Calu3 (cell line): Measurements from ENCODE around the gene LAMA5. TPM values are rescaled to one million over a fixed set of nuclear protein-coding genes. Genes with fewer than 3 reads are reported as not detected.

Experiments
- BruUV-seq: library from RNA; stranded (reverse); fragments of 400-500 nt; replicated peaks from 2 replicates; lab custom pipeline; 2021; lab: Mats Ljungman, UMichigan
- CTCF ChIA-PET: fragments of 300-600 bp; sonication (Branson Sonifier 250); formaldehyde crosslinking; loops from one replicate; lab custom pipeline; 2022; ENCODE audit warnings: antibody characterized with exemption; lab: Charles Lee
- DNase-seq: peaks from one replicate; pipeline ENCODE4 v3.0.0; 2022
- H3K27ac Mint-ChIP-seq: one replicate; pipeline ENCODE4 v1.8.0; 2022; ENCODE audit warnings: mixed read lengths; ENCODE audit not compliant: unreplicated experiment
- H3K27me3 Mint-ChIP-seq: one replicate; pipeline ENCODE4 v1.8.0; 2022; ENCODE audit warnings: mixed read lengths; ENCODE audit not compliant: unreplicated experiment
- H3K36me3 Mint-ChIP-seq: one replicate; pipeline ENCODE4 v1.8.0; 2022; ENCODE audit warnings: mild to moderate bottlenecking, moderate library complexity, mixed read lengths; ENCODE audit not compliant: insufficient read depth, unreplicated experiment
- H3K4me1 Mint-ChIP-seq: one replicate; pipeline ENCODE4 v1.8.0; 2022; ENCODE audit warnings: mild to moderate bottlenecking, low read depth, mixed read lengths; ENCODE audit not compliant: unreplicated experiment
- H3K4me3 Mint-ChIP-seq: one replicate; pipeline ENCODE4 v1.8.0; 2022; ENCODE audit warnings: mild to moderate bottlenecking, low read depth, moderate library complexity, mixed read lengths; ENCODE audit not compliant: unreplicated experiment
- H3K9me3 Mint-ChIP-seq: one replicate; pipeline ENCODE4 v1.8.0; 2022; ENCODE audit warnings: low read depth, mixed read lengths; ENCODE audit not compliant: unreplicated experiment
- intact Hi-C: fragments of 100-400 bp; cut with micrococcal nuclease; formaldehyde crosslinking; loops from one replicate; pipeline ENCODE4 v1.10.0; 2022; ENCODE audit not compliant: unreplicated experiment
- total RNA-seq: library from RNA; stranded (reverse); gene quantifications from 2 replicates; pipeline ENCODE4 v1.2.3, GENCODE V29; 2022
- TF ChIP-seq, protein P1 (sequence below): fragments of 200-600 bp; IDR thresholded peaks from one replicate; pipeline ENCODE4 v1.8.0; 2022; ENCODE audit warnings: antibody characterized with exemption; ENCODE audit not compliant: unreplicated experiment

Gene LAMA5
- total RNA-seq, 1 experiment from 2014 or later, result 763 TPM

DNA sequence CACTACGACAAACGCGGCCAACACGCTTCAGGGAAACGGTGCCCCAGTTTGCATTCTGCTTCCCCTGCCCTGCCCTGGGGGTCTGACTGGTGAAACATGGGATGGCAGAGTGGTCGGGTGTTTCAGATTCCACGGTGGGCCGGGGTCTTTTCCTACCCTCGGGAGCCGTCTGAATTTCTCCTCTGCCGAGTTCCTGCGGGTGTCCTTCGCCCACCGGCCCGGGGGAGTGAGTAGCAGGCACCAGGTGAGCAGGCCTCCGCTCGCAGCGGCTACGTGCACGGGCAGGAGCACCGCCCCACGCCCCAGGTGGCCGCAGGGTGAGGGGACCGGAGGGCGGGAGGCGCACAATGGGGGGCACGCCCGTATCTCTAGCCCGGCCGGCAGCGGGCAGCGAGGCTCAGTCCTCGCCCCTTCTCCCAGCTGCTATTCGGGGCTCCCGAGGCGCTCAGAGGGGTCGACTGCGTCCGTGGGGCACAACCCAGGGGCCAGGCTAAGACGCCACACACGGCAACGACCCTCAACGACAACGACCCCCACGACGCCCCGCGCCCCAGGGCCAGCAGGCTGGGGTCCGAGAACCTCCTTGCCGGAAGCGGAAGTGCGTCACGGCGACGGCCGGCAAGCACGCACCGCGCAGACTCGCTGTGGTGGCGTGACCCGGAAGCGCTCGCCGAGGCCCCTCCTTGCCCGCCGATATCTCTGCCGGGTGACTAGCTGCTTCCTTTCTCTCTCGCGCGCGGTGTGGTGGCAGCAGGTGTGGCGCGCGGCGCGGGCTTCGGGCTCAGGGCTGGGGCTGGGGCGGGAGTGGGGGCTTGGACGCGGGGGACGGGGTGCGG lies 19.5 kb upstream of the LAMA5 start, which contains the start of gene RPS21:
TSS of gene RPS21 (plus strand) at position 721 of the 836 bp plus-strand sequence. CDS start 236 bp downstream, outside the sequence.
- H3K27ac Mint-ChIP-seq, result peak within 1 kb of the TSS; percentile 92
- BruUV-seq, result TSS peak; percentile 76
- DNase-seq, result peak; percentile 98
- TF ChIP-seq, protein P1, sequence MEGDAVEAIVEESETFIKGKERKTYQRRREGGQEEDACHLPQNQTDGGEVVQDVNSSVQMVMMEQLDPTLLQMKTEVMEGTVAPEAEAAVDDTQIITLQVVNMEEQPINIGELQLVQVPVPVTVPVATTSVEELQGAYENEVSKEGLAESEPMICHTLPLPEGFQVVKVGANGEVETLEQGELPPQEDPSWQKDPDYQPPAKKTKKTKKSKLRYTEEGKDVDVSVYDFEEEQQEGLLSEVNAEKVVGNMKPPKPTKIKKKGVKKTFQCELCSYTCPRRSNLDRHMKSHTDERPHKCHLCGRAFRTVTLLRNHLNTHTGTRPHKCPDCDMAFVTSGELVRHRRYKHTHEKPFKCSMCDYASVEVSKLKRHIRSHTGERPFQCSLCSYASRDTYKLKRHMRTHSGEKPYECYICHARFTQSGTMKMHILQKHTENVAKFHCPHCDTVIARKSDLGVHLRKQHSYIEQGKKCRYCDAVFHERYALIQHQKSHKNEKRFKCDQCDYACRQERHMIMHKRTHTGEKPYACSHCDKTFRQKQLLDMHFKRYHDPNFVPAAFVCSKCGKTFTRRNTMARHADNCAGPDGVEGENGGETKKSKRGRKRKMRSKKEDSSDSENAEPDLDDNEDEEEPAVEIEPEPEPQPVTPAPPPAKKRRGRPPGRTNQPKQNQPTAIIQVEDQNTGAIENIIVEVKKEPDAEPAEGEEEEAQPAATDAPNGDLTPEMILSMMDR, result no peak
- peaks cover 63% of the 10 kb centered on the region for H3K4me1 Mint-ChIP-seq
- intact Hi-C loops, result loop anchor here (5.0 kb wide), 1 partner anchor 231 kb away; no protein-coding TSS in a partner anchor
- no peaks in the 10 kb centered on the region for H3K27me3 Mint-ChIP-seq
- CTCF ChIA-PET, result interaction anchor here (0.6 to 2.1 kb wide), 20 partner anchors 10 to 622 kb away, joined by 3 to 11 read pairs (median 4); partner anchors contain the start of gene ADRM1
- peak within 1 kb of the TSS; percentile 96 for H3K4me3 Mint-ChIP-seq
- H3K9me3 Mint-ChIP-seq, result peaks cover 5% of the 10 kb centered on the region
- peaks cover 95% of the 10 kb centered on the region for H3K36me3 Mint-ChIP-seq

DNA sequence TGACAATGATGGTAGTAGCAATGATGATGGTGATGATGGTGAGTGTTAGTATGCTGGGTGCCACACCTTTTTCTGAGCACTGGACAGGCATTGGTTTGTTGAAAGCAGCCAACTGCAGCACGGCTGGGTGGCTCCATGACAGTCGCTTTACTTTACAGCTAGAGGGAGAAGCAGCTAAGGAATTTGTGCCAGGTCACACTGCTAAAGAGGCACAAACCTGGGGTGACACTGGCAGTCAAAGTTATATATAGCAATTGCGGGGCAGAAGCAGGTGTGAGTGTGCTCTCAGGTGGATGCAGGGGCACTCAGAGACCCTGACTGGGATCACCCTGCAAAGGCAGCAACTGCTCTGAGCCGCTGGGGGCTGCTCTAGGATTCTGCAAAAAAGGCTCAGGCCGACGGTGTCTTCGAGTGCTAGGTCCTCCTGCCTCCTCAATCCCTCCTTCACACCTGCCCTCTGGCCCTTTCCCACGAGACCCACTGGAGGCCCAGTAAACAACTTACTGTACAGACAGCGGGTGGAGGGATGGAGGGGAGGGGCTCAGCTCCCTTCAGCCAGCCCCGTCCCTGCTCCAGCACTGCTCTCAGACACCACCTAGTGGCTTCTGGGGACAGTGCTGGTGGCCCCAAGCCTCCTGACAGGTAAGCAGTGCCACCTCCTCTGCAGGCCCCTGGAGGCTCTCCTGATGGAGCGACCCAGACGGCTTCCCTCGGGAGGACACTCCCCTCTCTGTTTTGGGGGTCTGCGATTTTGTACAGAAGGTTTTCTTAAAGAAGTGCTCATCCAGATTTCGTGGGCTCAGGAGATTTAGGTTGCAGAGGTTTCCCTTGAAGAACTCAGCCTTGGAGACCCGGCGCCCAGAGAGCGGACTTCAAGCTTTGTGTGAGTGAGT lies 15.4 kb upstream of the LAMA5 start:
- BruUV-seq, result no TSS peak
- CTCF ChIA-PET, result interaction anchor here (0.6 to 1.9 kb wide), 21 partner anchors 8 to 198 kb away, joined by 3 to 44 read pairs (median 5); partner anchors contain the start of genes ADRM1 and RBBP8NL
- intact Hi-C loops, result loop anchor here (1.0 kb wide), 1 partner anchor 80 kb away; the partner anchor contains the start of gene ADRM1
- Mint-ChIP-seq H3K27ac (peak overlapping the region; percentile 41), H3K27me3 (no peaks in the 10 kb centered on the region), H3K4me3 (peak overlapping the region; percentile 0), H3K36me3 (peaks cover 73% of the 10 kb centered on the region), H3K4me1 (peaks cover 42% of the 10 kb centered on the region), H3K9me3 (peaks cover 5% of the 10 kb centered on the region)
- TF ChIP-seq, protein P1, result peak; percentile 98
- DNase-seq, result peak; percentile 98

DNA sequence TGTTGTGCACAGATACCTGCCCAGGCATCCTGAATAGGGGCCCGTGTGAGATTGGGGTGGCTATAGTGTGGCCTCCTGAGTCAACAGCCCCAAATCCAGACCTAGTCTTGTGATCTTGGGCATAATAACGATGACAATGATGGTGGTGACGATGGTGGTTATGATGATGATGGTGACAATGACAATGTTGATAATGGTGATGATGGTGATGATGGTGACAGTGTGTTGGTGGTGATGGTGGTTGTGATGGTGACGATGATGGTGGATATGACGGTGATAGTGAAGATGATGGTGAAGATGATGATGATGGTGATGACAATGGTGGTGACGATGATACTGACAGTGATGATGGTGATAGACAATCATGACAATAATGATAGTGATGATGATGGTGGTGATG lies 14.7 kb upstream of the LAMA5 start:
- no peaks in the 10 kb centered on the region for H3K27me3 Mint-ChIP-seq
- CTCF ChIA-PET, result interaction anchor here (0.5 to 1.9 kb wide), 12 partner anchors 12 to 275 kb away, joined by 3 to 44 read pairs (median 12); partner anchors contain the start of genes ADRM1 and RBBP8NL

More for the DNA sequence above, 14.7 kb upstream of the LAMA5 start:
- peaks cover 5% of the 10 kb centered on the region for H3K9me3 Mint-ChIP-seq
- H3K36me3 Mint-ChIP-seq, result peaks cover 72% of the 10 kb centered on the region
- TF ChIP-seq, protein P1, result no peak
- H3K27ac Mint-ChIP-seq, result peak overlapping the region; percentile 41
- DNase-seq, result no peak
- peaks cover 42% of the 10 kb centered on the region for H3K4me1 Mint-ChIP-seq
- intact Hi-C loops, result loop anchor here (1.0 kb wide), 1 partner anchor 80 kb away; the partner anchor contains the start of gene ADRM1
- H3K4me3 Mint-ChIP-seq, result peak overlapping the region; percentile 0
- no TSS peak for BruUV-seq
